PC-9 (cell line): ENCODE data around the gene ENGASE.

Source experiments
- CTCF ChIP-seq: fragments of 200-600 bp; sonication (generic); conservative IDR thresholded peaks from 2 replicates; pipeline ENCODE4 v1.6.1; 2017; ENCODE audit warnings: mixed run types, antibody characterized with exemption, mild to moderate bottlenecking, moderate library complexity
- EZH2 ChIP-seq: fragments of 200-600 bp; sonication (generic); IDR thresholded peaks from 2 replicates; pipeline ENCODE4 v1.8.0; 2017; ENCODE audit warnings: antibody characterized with exemption, low read depth

DNA sequence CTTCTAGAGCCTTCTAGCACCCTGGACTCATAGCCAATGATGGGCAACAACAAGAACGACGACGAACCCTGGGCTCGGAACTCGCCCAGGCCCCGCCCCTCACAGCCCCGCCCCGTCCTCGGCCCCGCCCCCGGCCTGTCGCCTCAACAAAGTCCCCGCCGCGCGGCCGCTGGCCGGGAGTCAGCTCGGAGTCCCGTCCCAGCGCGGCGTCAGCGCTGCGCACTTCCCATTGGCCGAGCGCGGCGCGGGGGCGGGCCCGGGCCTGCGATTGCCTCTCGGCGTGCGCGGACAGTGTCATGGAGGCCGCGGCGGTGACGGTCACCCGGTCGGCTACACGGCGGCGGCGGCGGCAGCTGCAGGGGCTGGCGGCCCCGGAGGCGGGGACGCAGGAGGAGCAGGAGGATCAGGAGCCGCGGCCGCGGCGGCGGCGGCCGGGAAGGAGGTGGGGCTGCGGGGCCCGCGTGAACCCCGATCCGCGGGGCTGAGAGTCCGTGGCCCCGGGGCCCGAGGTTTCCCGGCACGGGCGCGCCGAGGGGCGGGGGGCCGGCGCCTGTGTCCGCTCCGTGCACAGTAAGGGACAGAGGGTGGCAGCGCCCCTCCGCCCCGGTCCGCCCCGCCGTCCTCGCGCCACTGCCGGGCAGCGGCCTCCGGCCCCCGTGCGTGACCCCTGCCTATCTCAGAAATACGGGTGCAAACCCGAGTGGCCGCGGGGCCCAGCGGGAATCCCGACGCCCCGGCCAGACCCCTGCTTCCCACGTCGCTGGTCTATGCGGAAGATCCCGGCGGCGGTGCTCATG, at the start of gene ENGASE:
- no peak for TF ChIP-seq CTCF
- TF ChIP-seq EZH2 = no peak
